Ovary (tissue), 9 donors: ENCODE data around the gene RNU1-3. TPM values are rescaled to one million over a fixed set of nuclear protein-coding genes. Genes with fewer than 3 reads are reported as not detected.
"Not testable (repeated sequence)": the region's sequence is repeated elsewhere in the genome, so short reads cannot be mapped to it uniquely, and the experiment has no call there.

Source experiments
- DNase-seq, 5 donors: peaks; one replicate each; pipeline ENCODE4 v3.0.0-alpha.2; 2019 to 2020
- H3K27ac ChIP-seq, 2 donors: fragments of 200-600 bp; one replicate each; pipeline versions ENCODE4 v1.5.1 to v1.8.0; 2019 to 2022
- H3K27me3 ChIP-seq: fragments of 200-600 bp; one replicate; pipeline ENCODE4 v1.8.0; 2022
- H3K36me3 ChIP-seq: fragments of 200-600 bp; sonication (generic); one replicate; pipeline ENCODE4 v1.5.1; 2019
- H3K4me1 ChIP-seq: one replicate; pipeline ENCODE4 v1.8.1; 2013; ENCODE audit warnings: mild to moderate bottlenecking, moderate library complexity; ENCODE audit not compliant: insufficient read depth
- H3K4me3 ChIP-seq: fragments of 200-600 bp; sonication (generic); one replicate; pipeline ENCODE4 v1.5.1; 2017
- H3K9me3 ChIP-seq, 2 donors: fragments of 200-600 bp in 1 of 2; sonication (generic) in 1 of 2; one replicate each; pipeline versions ENCODE4 v1.5.1 to v1.8.1; 2013 to 2019; ENCODE audit warnings: mild to moderate bottlenecking in 1 of 2, moderate library complexity in 1 of 2
- WGBS, 3 donors: extraction: QIAGEN DNeasy Blood & Tissue Kit in 1 of 3; methylation state at CpG; one replicate each; pipeline versions ENCODE4 v1.1.5 to v1.1.7; 2013 to 2017; 5-methylcytosine and 5-hydroxymethylcytosine counted together
- intact Hi-C, 4 donors: fragments of 100-400 bp; cut with DNase I; formaldehyde crosslinking; loops; one replicate each; pipeline versions ENCODE4 v1.11.0 to v1.15.1; 2022 to 2023
- polyA plus RNA-seq, 2 donors: library from polyadenylated mRNA; stranded (reverse); fragments of 200-250 nt in 1 of 2; fragments of 350-450 nt in 1 of 2; fragmentation: Illumina TruSeq in 1 of 2; extraction: RNeasy Lipid Tissue Mini Kit (QIAGEN cat#74804) in 1 of 2; gene quantifications; one replicate each; pipeline ENCODE4 v1.2.3, GENCODE V29; 2013 to 2014
- total RNA-seq, 7 donors: library from RNA; depleted of rRNA in 2 of 7; stranded (reverse); fragments of >200 nt in 2 of 7; fragmentation: NEBNext Ultra II Directional in 3 of 7; extraction: Animal tissue kit (Norgen Biotek cat#: 25700) in 3 of 7; gene quantifications; one replicate each; pipeline versions ENCODE4 v1.1.0 to v1.2.4, GENCODE V29; 2016 to 2023
- donor health status: DM: no; HTN: no; CAD: no; lungs with moderate emphysema.
- donor health status: DM: no; HTN: no; CAD: no.
- donor health status: Bipolar disorder and iron deficiency.
- donor health status: DM: yes; HTN: yes; CAD: no.
- donor health status: DM: no; HTN: no; CAD: no.
- donor health status: DM: yes; HTN: yes; CAD: no.

The RNU1-3 gene
- total and polyA plus RNA-seq, 9 donors = under 0.01 to 7,521 (median 3,807) TPM; not detected in 2

DNA sequence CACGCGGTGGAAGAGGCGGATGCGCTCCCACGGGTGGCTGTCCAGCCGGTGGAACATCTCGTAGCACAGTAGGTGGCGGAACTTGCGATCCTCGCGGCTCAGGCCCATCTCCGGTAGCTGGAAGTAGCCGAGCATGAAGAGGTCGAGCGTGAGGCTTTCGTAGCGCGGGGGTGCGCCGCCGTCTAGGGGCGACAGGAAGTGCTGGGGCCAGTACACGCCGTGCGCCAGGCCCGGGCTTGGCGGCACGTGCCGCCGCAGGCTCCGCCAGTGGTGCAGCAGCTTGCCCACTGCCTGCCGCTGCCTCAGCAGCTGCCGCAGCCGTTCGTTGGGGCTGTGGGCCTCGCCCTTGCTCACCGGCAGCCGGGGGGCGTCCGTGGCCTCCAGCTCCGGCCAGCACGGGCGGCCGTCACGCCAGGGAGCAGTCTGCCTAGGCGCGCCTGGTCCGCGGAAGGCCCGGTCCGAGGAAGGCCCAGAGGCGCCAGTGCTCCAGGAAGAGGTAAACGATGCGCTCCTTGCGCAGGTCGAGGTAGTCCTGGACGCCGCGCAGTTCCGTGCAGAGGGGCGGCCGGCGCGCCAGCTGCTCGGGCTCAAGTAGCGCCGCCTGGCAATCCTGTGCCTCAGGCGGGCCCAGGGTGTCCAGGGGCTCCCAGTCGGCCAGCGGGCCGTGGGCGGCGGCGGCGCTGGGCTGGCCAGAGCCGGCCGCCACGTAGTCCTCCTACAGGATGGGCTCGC, 26.1 kb upstream of the RNU1-3 start:
- H3K36me3 ChIP-seq, H3K27me3 ChIP-seq, H3K27ac ChIP-seq, H3K4me1 ChIP-seq, H3K4me3 ChIP-seq, H3K9me3 ChIP-seq, intact Hi-C loops: not testable (repeated sequence)
- DNase-seq = peak in 1 of 5 donors; percentile 22
- WGBS, 3 donors = 2% methylated on average over 28 of the region's 79 CpGs; no CpG with 5 or more reads in 2 of the 3 donors

- H3K9me3 ChIP-seq, DNase-seq, H3K27ac ChIP-seq, H3K4me3 ChIP-seq, intact Hi-C loops, H3K27me3 ChIP-seq, H3K36me3 ChIP-seq, H3K4me1 ChIP-seq: not testable (repeated sequence)
- 5% methylated on average over 29 of the region's 39 CpGs; no CpG with 5 or more reads in 2 of the 3 donors for WGBS, 3 donors
Measured at GRCh38 chr1:16692283-16692682, 25.5 kb upstream of the RNU1-3 start.

DNA sequence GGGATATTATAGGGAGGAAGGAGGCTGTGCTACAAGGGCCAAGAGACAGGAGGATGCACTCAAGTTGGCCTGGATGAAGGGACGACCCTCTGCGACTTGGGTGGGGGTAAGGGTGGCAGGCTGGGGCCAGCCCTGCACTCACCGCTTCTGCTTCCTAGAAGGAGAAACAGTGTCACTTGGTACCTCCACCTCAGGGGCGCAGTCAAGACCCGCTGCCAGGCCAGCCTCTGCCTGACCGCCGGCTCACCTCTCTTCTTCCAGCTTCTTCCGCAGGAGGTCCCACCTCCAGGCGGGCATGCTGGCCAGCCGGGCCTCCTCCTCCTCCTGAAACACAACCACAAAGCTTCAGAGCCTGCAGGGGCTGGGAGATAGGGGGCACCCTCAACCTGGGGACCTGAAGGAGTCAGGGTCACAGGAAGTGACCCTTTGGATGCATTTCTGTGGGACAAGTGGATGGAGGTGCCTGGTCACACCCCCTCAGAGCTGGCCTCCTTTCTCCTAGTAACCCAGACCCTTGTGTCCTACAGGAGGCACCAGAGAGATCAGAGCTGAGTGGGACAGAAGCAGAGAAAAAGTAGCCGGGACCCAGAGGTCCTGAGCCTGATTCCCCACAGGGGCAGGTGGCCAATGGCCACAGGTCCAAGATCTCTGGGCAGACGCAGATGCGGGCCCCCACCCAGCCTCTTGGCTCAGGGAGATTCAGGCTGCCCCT, 24.4 kb upstream of the RNU1-3 start:
- H3K36me3 ChIP-seq, H3K4me1 ChIP-seq, H3K27ac ChIP-seq, H3K27me3 ChIP-seq, DNase-seq, intact Hi-C loops, H3K9me3 ChIP-seq, H3K4me3 ChIP-seq: not testable (repeated sequence)
- 88 to 100% methylated on average over 5 to 7 of the region's 13 CpGs; no CpG with 5 or more reads in 1 of the 3 donors for WGBS, 3 donors

GRCh38 chr1:16687132-16687800, 20.5 kb upstream of the RNU1-3 start:
- H3K4me1 ChIP-seq, H3K4me3 ChIP-seq, H3K27me3 ChIP-seq, H3K36me3 ChIP-seq, H3K9me3 ChIP-seq, intact Hi-C loops, H3K27ac ChIP-seq: not testable (repeated sequence)
- 78 to 86% (median 78%) methylated on average over 13 of the region's 13 CpGs for WGBS, 3 donors
- peak in 1 of 5 donors; percentile 10 for DNase-seq

DNA sequence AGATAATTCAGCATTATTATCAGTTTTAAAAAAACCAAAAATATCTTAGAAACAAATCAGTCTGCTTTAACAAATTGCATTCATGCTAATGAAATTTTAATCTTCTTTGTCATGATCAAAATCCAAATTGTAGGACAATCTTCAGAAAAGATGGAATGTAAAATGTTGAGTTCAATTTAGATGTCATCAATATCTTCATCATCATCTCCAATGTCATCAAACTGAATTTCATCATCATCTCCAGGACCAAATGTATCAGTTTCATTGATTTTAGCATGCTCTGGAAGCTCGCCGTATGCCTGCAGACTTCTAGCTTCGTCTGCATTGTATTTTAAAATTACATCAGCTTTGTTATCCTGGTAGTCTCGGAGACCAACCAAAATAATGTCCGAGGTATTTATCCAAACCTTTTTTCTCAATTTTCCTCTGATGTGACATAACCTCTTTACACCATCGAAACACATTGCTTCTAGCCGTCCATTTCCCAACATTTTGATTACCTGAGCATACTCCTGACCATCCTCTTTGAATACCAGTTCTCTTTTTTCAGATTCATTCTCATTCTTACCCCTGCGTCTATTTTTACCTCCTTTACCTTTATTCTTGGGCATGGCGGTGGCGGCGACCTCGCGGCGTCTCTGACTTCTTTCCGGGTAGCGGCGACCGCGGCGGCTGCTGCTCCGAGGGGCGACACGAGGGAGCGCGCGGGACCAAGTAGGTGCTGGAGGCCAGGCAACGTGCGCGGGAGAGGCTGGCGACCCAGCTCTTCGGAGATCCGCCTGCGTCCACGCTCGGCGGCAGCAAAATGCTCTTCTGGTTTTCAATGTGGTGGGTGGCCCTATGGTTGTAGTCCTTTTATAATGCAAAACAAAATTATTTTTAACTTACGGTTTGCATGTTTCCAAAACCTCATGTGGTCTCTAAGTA, 19.0 kb upstream of the RNU1-3 start:
- H3K36me3 ChIP-seq, intact Hi-C loops, H3K9me3 ChIP-seq, H3K4me3 ChIP-seq, H3K27me3 ChIP-seq, H3K4me1 ChIP-seq, H3K27ac ChIP-seq: not testable (repeated sequence)
- DNase-seq = peak in 1 of 5 donors; percentile 11
- 28 to 29% (median 28%) methylated on average over 32 to 37 of the region's 37 CpGs for WGBS, 3 donors

- H3K4me1 ChIP-seq, H3K36me3 ChIP-seq, H3K27me3 ChIP-seq, H3K9me3 ChIP-seq, intact Hi-C loops, H3K27ac ChIP-seq, DNase-seq, H3K4me3 ChIP-seq: not testable (repeated sequence)
- WGBS, 3 donors = 1 to 3% (median 1%) methylated on average over 3 to 4 of the region's 4 CpGs
Measured at GRCh38 chr1:16684738-16685337, 18.1 kb upstream of the RNU1-3 start.

DNA sequence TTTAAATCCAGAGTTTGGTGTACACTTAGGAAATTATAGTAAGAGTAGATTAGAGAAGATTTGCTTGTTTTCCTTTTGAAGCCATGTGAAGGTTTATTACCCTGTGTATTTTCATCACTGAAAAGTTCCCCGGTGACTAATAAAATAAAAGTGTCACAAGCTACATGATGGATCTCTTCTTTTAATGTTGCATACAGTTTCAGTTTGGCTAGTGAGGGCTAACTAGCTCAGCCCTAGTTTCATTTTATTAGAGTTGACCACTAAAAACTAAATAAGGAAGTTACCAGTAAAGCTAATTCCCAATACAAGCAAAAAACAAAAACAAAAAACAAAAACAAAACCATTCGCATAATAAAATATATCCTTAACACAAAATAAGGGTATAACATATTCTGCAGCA, 17.4 kb upstream of the RNU1-3 start:
- H3K27ac ChIP-seq, intact Hi-C loops, DNase-seq, H3K4me3 ChIP-seq, H3K36me3 ChIP-seq, H3K9me3 ChIP-seq, H3K27me3 ChIP-seq, H3K4me1 ChIP-seq: not testable (repeated sequence)
- 3 to 22% (median 4%) methylated on average over 1 to 2 of the region's 2 CpGs for WGBS, 3 donors

DNA sequence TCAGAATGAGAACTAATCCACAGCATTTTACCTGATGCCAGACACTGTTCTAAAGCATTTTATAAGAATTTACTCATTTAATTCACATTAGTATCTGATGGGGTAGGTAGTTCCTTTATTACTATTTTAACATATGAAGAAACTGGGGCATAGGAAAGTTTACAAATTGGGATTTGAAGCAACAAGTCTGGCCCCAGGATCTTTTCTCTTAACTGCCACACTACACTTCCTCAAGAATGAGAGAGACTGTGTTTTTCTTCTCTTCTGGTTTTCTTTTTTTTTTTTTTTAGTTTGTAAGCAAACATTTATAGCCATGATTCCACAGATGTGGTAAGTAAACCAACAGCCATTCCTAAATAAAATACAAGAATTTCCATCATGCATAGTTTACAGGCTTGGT, 16.1 kb upstream of the RNU1-3 start:
- H3K27ac ChIP-seq, H3K4me1 ChIP-seq, H3K9me3 ChIP-seq, H3K36me3 ChIP-seq, H3K4me3 ChIP-seq, DNase-seq, intact Hi-C loops, H3K27me3 ChIP-seq: not testable (repeated sequence)

DNA sequence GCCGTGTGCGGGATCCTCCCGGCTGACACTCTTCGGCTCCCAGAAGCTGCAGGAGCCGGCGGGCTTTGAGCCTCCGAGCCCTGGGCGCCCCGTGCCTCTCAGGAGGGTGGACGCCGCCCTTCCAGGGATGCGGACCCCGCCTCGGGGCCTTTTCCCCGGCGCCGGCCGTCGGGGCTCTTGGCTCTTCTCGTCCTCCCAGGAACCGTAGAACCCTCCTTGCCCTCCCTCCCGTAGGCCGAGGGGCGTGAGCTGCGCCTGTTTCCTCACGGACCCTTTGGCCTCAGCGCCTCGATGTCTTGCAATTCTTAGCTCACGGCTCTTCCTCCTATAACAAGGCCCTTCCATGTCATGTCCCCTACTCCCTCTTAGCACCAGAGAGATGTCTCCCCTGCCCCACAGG, 13.6 kb upstream of the RNU1-3 start:
- 36 to 45% (median 40%) methylated on average over 18 to 22 of the region's 29 CpGs for WGBS, 3 donors
- H3K4me3 ChIP-seq, intact Hi-C loops, H3K36me3 ChIP-seq, H3K27me3 ChIP-seq, H3K9me3 ChIP-seq, DNase-seq, H3K4me1 ChIP-seq, H3K27ac ChIP-seq: not testable (repeated sequence)
